Adrenal gland (tissue), 5 donors: ENCODE measurements around the gene GFOD1.

ENCODE experiments used
- CTCF ChIP-seq, 6 experiments: fragments of 450-650 bp in 4 of 6; fragments of 200-600 bp in 2 of 6; sonication (generic) in 1 of 6; IDR thresholded peaks; 1 replicate in 5 of 6; 2 replicates in 1 of 6; pipeline versions ENCODE4 v1.5.1 to v1.8.0; 2016 to 2021; ENCODE audit warnings: antibody characterized with exemption in 6 of 6, mild to moderate bottlenecking in 2 of 6, moderate library complexity in 1 of 6
- POLR2A ChIP-seq, 2 donors: fragments of 450-650 bp; IDR thresholded peaks; one replicate each; pipeline ENCODE4 v1.6.1; 2017; ENCODE audit warnings: antibody characterized with exemption in 2 of 2, mild to moderate bottlenecking in 2 of 2, moderate library complexity in 1 of 2
- donor health status: DM: no; HTN: no; CAD: no.

- TF ChIP-seq CTCF (IDR thresholded peaks at IDR 0.05) (no peak), POLR2A (IDR thresholded peaks at IDR 0.05) (no peak)
Measured at GRCh38 chr6:13485303-13485702, 2.1 kb downstream of the GFOD1 start.
